ENCODE data around the gene IGFL1.

GRCh38 chr19:46180701-46181387 is 48.7 kb upstream of the IGFL1 start:
- no peak for TF ChIP-seq POLR2A (IDR thresholded peaks at IDR 0.05; ENCODE audit: low read depth, low read length)
- TF ChIP-seq POLR2AphosphoS5 (IDR thresholded peaks at IDR 0.05; ENCODE audit: low read depth, low read length), result no peak
